Measurements from ENCODE around the gene COPB1. TPM values are rescaled to one million over a fixed set of nuclear protein-coding genes. Genes with fewer than 3 reads are reported as not detected.

Gene COPB1
- total and polyA plus RNA-seq, 2 of the 8 experiments (the other 6 are each of a cell fraction or from before 2014, with no cell fraction given), result 28.7 to 72.1 TPM

DNA sequence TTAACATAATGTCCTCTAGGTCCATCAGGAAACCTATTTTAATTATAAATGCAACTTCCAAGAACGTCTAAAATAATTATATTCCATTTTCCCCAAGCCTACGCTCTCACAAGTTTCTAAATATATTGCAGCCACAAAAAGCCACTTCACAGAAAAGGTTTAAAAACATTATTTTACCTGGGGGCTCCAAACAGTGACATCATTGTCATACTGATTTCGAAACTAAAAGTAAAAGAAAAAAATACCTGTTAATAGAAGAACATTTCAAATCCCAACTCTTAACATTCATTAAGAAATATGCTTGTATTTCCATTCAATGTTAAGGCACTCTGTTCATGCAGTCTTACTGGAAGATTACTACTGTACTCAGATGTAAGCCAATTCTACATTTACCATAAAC is 19.2 kb upstream of the COPB1 start:
- H3K23me2 ChIP-seq (ENCODE audit: low read depth, low read length), result peaks cover 4% of the 10 kb centered on the region
- H3K4ac ChIP-seq (replicated peaks; ENCODE audit: insufficient read length, low read depth, low read length), result no peak overlapping the region
- peaks cover 2 to 30% (median 16%) of the 10 kb centered on the region in 4 experiments for H3K36me3 ChIP-seq (ENCODE audit: control insufficient read depth in 2 of 4, insufficient read depth in 4 of 4, low read length in 3 of 4)
- H4K20me1 ChIP-seq (replicated peaks in 1 of 2; ENCODE audit: control insufficient read depth in 1 of 2, insufficient read depth in 2 of 2, low read length in 2 of 2), result no peaks in the 10 kb centered on the region
- H3K4me1 ChIP-seq (replicated peaks in 1 of 4; ENCODE audit: control insufficient read depth in 3 of 4, insufficient read depth in 4 of 4, low read length in 3 of 4), result peaks cover 0 to 2% (median 0%) of the 10 kb centered on the region in 4 experiments; a peak in 2 of 7 replicates
- no peaks in the 10 kb centered on the region for H3K27me3 ChIP-seq (replicated peaks in 1 of 4; ENCODE audit: control insufficient read depth in 3 of 4, extremely low read depth in 1 of 4, insufficient read depth in 3 of 4, low read length in 3 of 4)
- H3K23ac ChIP-seq (ENCODE audit: insufficient read length), result no peak overlapping the region
- no peak overlapping the region for H2AK5ac ChIP-seq (ENCODE audit: low read depth, low read length)
- ChIA-PET POLR2A (ENCODE audit: partially characterized antibody) (no interaction called here), CTCF (ENCODE audit: partially characterized antibody) (no interaction called here)
- H4K5ac ChIP-seq (ENCODE audit: insufficient read length, low read depth, low read length), result no peak overlapping the region
- DNase-seq (ENCODE audit: low read depth in 1 of 2, low spot score in 2 of 2) (no peak), FAIRE-seq (no peak)
- no peak overlapping the region for H3K14ac ChIP-seq (ENCODE audit: insufficient read length)
- H2AFZ ChIP-seq (ENCODE audit: low read length), result no peak overlapping the region
- no peak overlapping the region for H3K27ac ChIP-seq (ENCODE audit: low read depth, low read length)
- H3K56ac ChIP-seq (replicated peaks; ENCODE audit: insufficient read length, low read depth, low read length), result no peak overlapping the region
- H4K91ac ChIP-seq (replicated peaks; ENCODE audit: insufficient read length, low read length), result no peak overlapping the region
- no peak overlapping the region for H2BK120ac ChIP-seq (replicated peaks; ENCODE audit: low read depth, low read length)
- no peak overlapping the region for H2BK15ac ChIP-seq (ENCODE audit: low read length)
- no peak overlapping the region for H3K18ac ChIP-seq (ENCODE audit: extremely low read depth, low read length)
- no peak overlapping the region for H2BK5ac ChIP-seq (ENCODE audit: low read depth, low read length)
- no peaks in the 10 kb centered on the region for H3K9me3 ChIP-seq (ENCODE audit: insufficient read depth in 2 of 2, low read depth in 1 of 2, low read length in 1 of 2)
- peak overlapping the region in 2 of 4 experiments; percentile 14 to 60; a peak in 2 of 7 replicates for H3K9ac ChIP-seq (replicated peaks in 1 of 4; ENCODE audit: extremely low read depth in 1 of 4, low read depth in 3 of 4, low read length in 3 of 4)
- WGBS, 2 experiments (ENCODE audit: extremely low coverage in 1 of 2, insufficient coverage in 1 of 2, insufficient read length in 1 of 2, insufficient replicate concordance in 2 of 2, low coverage in 1 of 2, low lambda C conversion rate in 2 of 2, missing lambda C conversion rate in 1 of 2), result 93% methylated on average over 3 of the region's 3 CpGs; no CpG with 5 or more reads in 1 of the 2 experiments
- H3K4me2 ChIP-seq (ENCODE audit: insufficient read depth in 1 of 2, low read depth in 2 of 2, low read length in 2 of 2), result peak overlapping the region; percentile 71 to 93; a peak in 3 of 4 replicates
- no peak overlapping the region for H2BK12ac ChIP-seq (ENCODE audit: low read depth, low read length)
- H3K4me3 ChIP-seq (ENCODE audit: extremely low read depth in 1 of 4, insufficient read depth in 2 of 4, low read depth in 3 of 4, low read length in 4 of 4), result peak overlapping the region; percentile 90 to 100 (median 100); a peak in 7 of 8 replicates
- H2BK20ac ChIP-seq (ENCODE audit: low read length), result no peak overlapping the region
- peaks cover 0 to 17% of the 10 kb centered on the region in 2 experiments; a peak in 3 of 4 replicates for H3K79me2 ChIP-seq (ENCODE audit: control insufficient read depth in 1 of 2, insufficient read depth in 2 of 2, low read length in 2 of 2)
- H4K8ac ChIP-seq (ENCODE audit: extremely low read depth, insufficient read depth, low read length), result no peak overlapping the region
- no peaks in the 10 kb centered on the region for H3K79me1 ChIP-seq (ENCODE audit: low read depth, low read length)
- no peak for TF ChIP-seq ASH2L (IDR thresholded peaks at IDR 0.05; ENCODE audit: low read length)
- TF ChIP-seq ZNF274 (IDR thresholded peaks at IDR 0.05; ENCODE audit: borderline replicate concordance, extremely low read depth, low read length), result no peak
- no peak for TF ChIP-seq MAFK (IDR thresholded peaks at IDR 0.05; ENCODE audit: low read depth, low read length)
- no peak for TF ChIP-seq CBX5 (IDR thresholded peaks at IDR 0.05; ENCODE audit: low read depth, low read length)
- no peak for TF ChIP-seq NANOG (IDR thresholded peaks at IDR 0.05; ENCODE audit: insufficient read depth, low read depth, low read length, poor library complexity, severe bottlenecking)
- no peak for TF ChIP-seq BRCA1 (IDR thresholded peaks at IDR 0.05; ENCODE audit: low read depth, low read length)
- TF ChIP-seq SP4 (IDR thresholded peaks at IDR 0.05; ENCODE audit: low read length), result no peak
- TF ChIP-seq HDAC2 (IDR thresholded peaks at IDR 0.05; ENCODE audit: borderline replicate concordance in 1 of 2, low read depth in 2 of 2, low read length in 2 of 2), result no peak
- no peak for TF ChIP-seq BCL11A (IDR thresholded peaks at IDR 0.05; ENCODE audit: low read depth in 2 of 2, low read length in 2 of 2)
- no peak for TF ChIP-seq POLR2A (IDR thresholded peaks at IDR 0.05; ENCODE audit: control extremely low read depth in 1 of 2, low read depth in 2 of 2, low read length in 2 of 2)
- TF ChIP-seq CHD2 (IDR thresholded peaks at IDR 0.05; ENCODE audit: low read length), result no peak
- TF ChIP-seq SIN3A (conservative IDR thresholded peaks at IDR 0.05 in 1 of 2, IDR thresholded peaks at IDR 0.05 in 1 of 2; ENCODE audit: low read depth in 1 of 2, low read length in 2 of 2), result no peak
- TF ChIP-seq SIX5 (IDR thresholded peaks at IDR 0.05; ENCODE audit: low read depth, low read length), result no peak
- no peak for TF ChIP-seq RNF2 (IDR thresholded peaks at IDR 0.05; ENCODE audit: borderline replicate concordance, low read depth, low read length, missing control alignments, poor library complexity, severe bottlenecking)
- no peak for TF ChIP-seq CHD1 (IDR thresholded peaks at IDR 0.05; ENCODE audit: low read depth, low read length)

Data from H1 (cell line).